ENCODE data around the gene NFATC2. TPM values are rescaled to one million over a fixed set of nuclear protein-coding genes. Genes with fewer than 3 reads are reported as not detected.

Gene NFATC2
- total RNA-seq, 1 experiment from 2014 or later = 0.07 TPM

DNA sequence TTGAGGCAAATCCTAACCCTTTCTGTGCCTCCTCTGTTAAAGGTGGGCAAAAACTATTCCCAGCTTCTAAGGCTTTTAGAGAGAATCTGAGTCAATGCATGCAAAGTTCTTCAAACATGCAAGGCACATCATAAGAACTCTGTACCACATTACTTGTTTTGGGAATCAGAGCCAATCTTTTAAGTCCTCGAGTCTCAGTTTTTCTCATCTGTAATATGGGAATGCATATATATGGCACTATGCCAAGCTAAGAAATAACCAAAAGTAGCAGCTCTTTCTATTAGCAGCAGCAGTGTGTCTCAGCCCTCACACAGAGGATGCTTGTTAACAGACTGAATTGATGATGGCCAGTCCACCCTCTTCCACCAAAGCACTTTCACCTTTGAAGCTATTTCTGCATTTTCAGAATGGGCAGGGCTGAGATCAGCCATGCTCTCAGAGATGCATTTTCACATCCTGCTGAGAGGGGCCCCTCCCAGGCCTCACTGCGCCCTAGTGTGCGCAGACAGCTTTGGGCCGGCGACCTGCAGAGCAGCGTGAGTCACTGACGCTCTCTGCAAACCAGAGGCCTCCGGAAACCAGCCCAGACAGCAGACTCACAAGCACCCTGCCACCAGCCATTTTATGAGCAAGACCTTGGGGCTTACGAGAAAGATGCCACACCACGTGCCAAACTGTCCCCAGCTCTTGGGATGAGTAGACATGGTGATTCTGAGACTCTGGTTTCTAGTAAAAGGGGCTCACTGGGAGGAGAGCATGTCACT is 138.0 kb downstream of the NFATC2 start:
- CTCF ChIA-PET = interaction anchor here (0.9 to 1.5 kb wide), 6 partner anchors 12 to 417 kb away, joined by 3 to 7 read pairs (median 4); no protein-coding TSS in a partner anchor
- no TSS peak for BruUV-seq (replicated peaks)
- Mint-ChIP-seq H3K27ac (ENCODE audit: low read depth, unreplicated experiment) (no peak overlapping the region), H3K36me3 (ENCODE audit: insufficient read depth, unreplicated experiment) (peaks cover 6% of the 10 kb centered on the region), H3K9me3 (ENCODE audit: unreplicated experiment) (no peaks in the 10 kb centered on the region), H3K4me3 (ENCODE audit: unreplicated experiment) (no peak overlapping the region), H3K4me1 (ENCODE audit: insufficient read depth, unreplicated experiment) (no peaks in the 10 kb centered on the region), H3K27me3 (ENCODE audit: insufficient read depth, unreplicated experiment) (no peaks in the 10 kb centered on the region)
- POLR2A ChIA-PET = no interaction called here
- TF ChIP-seq, protein P1, sequence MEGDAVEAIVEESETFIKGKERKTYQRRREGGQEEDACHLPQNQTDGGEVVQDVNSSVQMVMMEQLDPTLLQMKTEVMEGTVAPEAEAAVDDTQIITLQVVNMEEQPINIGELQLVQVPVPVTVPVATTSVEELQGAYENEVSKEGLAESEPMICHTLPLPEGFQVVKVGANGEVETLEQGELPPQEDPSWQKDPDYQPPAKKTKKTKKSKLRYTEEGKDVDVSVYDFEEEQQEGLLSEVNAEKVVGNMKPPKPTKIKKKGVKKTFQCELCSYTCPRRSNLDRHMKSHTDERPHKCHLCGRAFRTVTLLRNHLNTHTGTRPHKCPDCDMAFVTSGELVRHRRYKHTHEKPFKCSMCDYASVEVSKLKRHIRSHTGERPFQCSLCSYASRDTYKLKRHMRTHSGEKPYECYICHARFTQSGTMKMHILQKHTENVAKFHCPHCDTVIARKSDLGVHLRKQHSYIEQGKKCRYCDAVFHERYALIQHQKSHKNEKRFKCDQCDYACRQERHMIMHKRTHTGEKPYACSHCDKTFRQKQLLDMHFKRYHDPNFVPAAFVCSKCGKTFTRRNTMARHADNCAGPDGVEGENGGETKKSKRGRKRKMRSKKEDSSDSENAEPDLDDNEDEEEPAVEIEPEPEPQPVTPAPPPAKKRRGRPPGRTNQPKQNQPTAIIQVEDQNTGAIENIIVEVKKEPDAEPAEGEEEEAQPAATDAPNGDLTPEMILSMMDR (IDR thresholded peaks at IDR 0.05; ENCODE audit: unreplicated experiment) = no peak
- DNase-seq (ENCODE audit: unreplicated experiment) = no peak
- intact Hi-C loops (cut with micrococcal nuclease) = no loop called here

- no peaks in the 10 kb centered on the region for H3K27me3 Mint-ChIP-seq (ENCODE audit: insufficient read depth, unreplicated experiment)
- CTCF ChIA-PET = interaction anchor here (0.6 to 1.5 kb wide), 6 partner anchors 12 to 485 kb away, joined by 3 to 7 read pairs (median 4); no protein-coding TSS in a partner anchor
- POLR2A ChIA-PET = no interaction called here
- H3K4me1 Mint-ChIP-seq (ENCODE audit: insufficient read depth, unreplicated experiment) = no peaks in the 10 kb centered on the region
- H3K36me3 Mint-ChIP-seq (ENCODE audit: insufficient read depth, unreplicated experiment) = no peaks in the 10 kb centered on the region
- H3K27ac Mint-ChIP-seq (ENCODE audit: low read depth, unreplicated experiment) = no peak overlapping the region
- DNase-seq (ENCODE audit: unreplicated experiment) = peak; percentile 11
- no TSS peak for BruUV-seq (replicated peaks)
- TF ChIP-seq, protein P1 (IDR thresholded peaks at IDR 0.05; ENCODE audit: unreplicated experiment) = no peak
- intact Hi-C loops (cut with micrococcal nuclease) = no loop called here
- no peaks in the 10 kb centered on the region for H3K9me3 Mint-ChIP-seq (ENCODE audit: unreplicated experiment)
- H3K4me3 Mint-ChIP-seq (ENCODE audit: unreplicated experiment) = no peak overlapping the region
Measured at GRCh38 chr20:51403466-51404220, 138.9 kb downstream of the NFATC2 start.

GRCh38 chr20:51402201-51402600 is 140.3 kb downstream of the NFATC2 start:
- DNase-seq (ENCODE audit: unreplicated experiment) = no peak
- H3K27me3 Mint-ChIP-seq (ENCODE audit: insufficient read depth, unreplicated experiment) = no peaks in the 10 kb centered on the region
- no TSS peak for BruUV-seq (replicated peaks)
- no peaks in the 10 kb centered on the region for H3K9me3 Mint-ChIP-seq (ENCODE audit: unreplicated experiment)
- H3K4me1 Mint-ChIP-seq (ENCODE audit: insufficient read depth, unreplicated experiment) = no peaks in the 10 kb centered on the region
- H3K27ac Mint-ChIP-seq (ENCODE audit: low read depth, unreplicated experiment) = no peak overlapping the region
- no peak overlapping the region for H3K4me3 Mint-ChIP-seq (ENCODE audit: unreplicated experiment)
- CTCF ChIA-PET = interaction anchor here (1.0 kb wide), 1 partner anchor 16 kb away, joined by 4 read pairs; no protein-coding TSS in a partner anchor
- H3K36me3 Mint-ChIP-seq (ENCODE audit: insufficient read depth, unreplicated experiment) = no peaks in the 10 kb centered on the region
- TF ChIP-seq, protein P1 (IDR thresholded peaks at IDR 0.05; ENCODE audit: unreplicated experiment) = no peak
- POLR2A ChIA-PET = no interaction called here
- intact Hi-C loops (cut with micrococcal nuclease) = no loop called here

DNA sequence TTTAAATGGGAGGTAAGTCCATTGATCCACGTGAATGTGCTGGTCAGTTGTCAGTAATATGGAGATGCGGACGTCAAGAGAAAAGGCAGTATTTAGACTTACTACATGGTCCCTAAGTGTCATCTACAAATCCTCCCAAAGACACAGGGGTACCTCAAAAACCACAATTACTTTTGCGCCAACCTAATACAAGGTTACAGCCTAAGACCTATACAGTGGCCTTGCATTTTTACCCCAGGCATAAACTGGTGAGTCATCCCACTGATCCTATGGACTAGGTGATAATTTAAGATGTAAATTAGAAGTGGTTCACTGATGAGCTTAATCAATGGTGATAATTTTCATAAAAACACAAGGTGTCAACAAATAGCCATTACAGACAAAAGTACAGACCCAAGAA is 141.0 kb downstream of the NFATC2 start:
- Mint-ChIP-seq H3K27ac (ENCODE audit: low read depth, unreplicated experiment) (no peak overlapping the region), H3K36me3 (ENCODE audit: insufficient read depth, unreplicated experiment) (no peaks in the 10 kb centered on the region), H3K27me3 (ENCODE audit: insufficient read depth, unreplicated experiment) (no peaks in the 10 kb centered on the region), H3K4me3 (ENCODE audit: unreplicated experiment) (no peak overlapping the region), H3K4me1 (ENCODE audit: insufficient read depth, unreplicated experiment) (no peaks in the 10 kb centered on the region), H3K9me3 (ENCODE audit: unreplicated experiment) (no peaks in the 10 kb centered on the region)
- intact Hi-C loops (cut with micrococcal nuclease) = no loop called here
- no TSS peak for BruUV-seq (replicated peaks)
- TF ChIP-seq, protein P1 (IDR thresholded peaks at IDR 0.05; ENCODE audit: unreplicated experiment) = no peak
- CTCF ChIA-PET = interaction anchor here (0.8 to 1.0 kb wide), 2 partner anchors 12 to 15 kb away, joined by 3 to 4 read pairs; no protein-coding TSS in a partner anchor
- no peak for DNase-seq (ENCODE audit: unreplicated experiment)
- POLR2A ChIA-PET = no interaction called here
